ENCODE results near the gene MCC. TPM values are rescaled to one million over a fixed set of nuclear protein-coding genes. Genes with fewer than 3 reads are reported as not detected.

Gene MCC
- total RNA-seq, 3 donors from 2014 or later (not counting 1 experiment from before 2014, with no cell fraction given), result 0.68 to 1.8 (median 1.4) TPM

DNA sequence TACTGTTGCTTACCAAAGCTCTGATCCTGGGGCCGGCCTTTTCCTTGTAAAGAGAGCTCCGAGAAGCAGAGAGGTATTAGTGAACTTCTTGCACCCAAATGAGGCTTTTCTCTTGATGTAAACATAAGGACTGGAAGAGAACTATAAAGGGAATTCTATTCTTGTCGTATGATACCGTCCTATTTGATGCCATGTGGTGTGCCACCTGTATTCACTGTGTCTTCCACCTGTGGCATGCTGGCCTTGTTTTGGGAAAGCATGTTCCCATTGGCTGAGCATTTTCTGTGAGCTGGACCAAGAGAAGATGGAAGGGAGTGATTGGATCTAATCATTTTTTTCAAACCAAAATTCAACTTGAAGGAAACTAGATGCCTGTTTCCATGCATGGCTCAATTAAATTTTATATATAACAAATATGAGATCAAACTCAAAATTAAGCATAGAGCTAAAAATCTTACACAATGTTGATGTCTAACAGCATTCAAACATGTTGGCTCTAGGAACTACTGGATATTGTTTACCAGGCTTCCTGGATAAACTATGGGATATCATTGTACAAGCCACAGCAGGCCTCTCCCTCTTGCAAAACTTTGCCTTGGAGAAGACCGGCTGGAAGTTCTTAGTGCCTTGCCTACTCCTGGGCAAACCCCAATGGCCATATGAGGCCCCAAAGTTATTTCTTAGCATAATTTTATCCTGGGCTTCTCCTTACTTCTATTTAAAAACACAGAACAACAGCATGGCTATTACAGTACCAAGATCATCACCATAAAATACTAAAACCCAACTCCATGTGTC is 168.8 kb downstream of the MCC start:
- Histone ChIP-seq H3K27ac (ENCODE audit: low read length) (no peak overlapping the region), H3K4me1 (ENCODE audit: control insufficient read depth, insufficient read depth, low read length) (no peaks in the 10 kb centered on the region), H3K36me3 (ENCODE audit: control insufficient read depth, insufficient read depth, low read length) (no peaks in the 10 kb centered on the region), H3K9me3 (ENCODE audit: control insufficient read depth, insufficient read depth, low read length) (no peaks in the 10 kb centered on the region), H3K27me3 (ENCODE audit: control insufficient read depth, insufficient read depth, low read length) (no peaks in the 10 kb centered on the region), H3K4me3 (ENCODE audit: low read length) (no peak overlapping the region)
- no peaks in the 10 kb centered on the region for H3K4me1 Mint-ChIP-seq
- H3K27ac Mint-ChIP-seq, result no peak overlapping the region
- WGBS (ENCODE audit: insufficient coverage), result 83% methylated on average over 5 of the region's 5 CpGs
- TF ChIP-seq, protein P1, sequence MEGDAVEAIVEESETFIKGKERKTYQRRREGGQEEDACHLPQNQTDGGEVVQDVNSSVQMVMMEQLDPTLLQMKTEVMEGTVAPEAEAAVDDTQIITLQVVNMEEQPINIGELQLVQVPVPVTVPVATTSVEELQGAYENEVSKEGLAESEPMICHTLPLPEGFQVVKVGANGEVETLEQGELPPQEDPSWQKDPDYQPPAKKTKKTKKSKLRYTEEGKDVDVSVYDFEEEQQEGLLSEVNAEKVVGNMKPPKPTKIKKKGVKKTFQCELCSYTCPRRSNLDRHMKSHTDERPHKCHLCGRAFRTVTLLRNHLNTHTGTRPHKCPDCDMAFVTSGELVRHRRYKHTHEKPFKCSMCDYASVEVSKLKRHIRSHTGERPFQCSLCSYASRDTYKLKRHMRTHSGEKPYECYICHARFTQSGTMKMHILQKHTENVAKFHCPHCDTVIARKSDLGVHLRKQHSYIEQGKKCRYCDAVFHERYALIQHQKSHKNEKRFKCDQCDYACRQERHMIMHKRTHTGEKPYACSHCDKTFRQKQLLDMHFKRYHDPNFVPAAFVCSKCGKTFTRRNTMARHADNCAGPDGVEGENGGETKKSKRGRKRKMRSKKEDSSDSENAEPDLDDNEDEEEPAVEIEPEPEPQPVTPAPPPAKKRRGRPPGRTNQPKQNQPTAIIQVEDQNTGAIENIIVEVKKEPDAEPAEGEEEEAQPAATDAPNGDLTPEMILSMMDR (IDR thresholded peaks at IDR 0.05), result no peak
- no peaks in the 10 kb centered on the region for H3K9me3 Mint-ChIP-seq
- H3K4me3 Mint-ChIP-seq, result no peak overlapping the region
- ATAC-seq (no peak), DNase-seq (no peak)
- peaks cover 0 to 3% of the 10 kb centered on the region in 2 donors for H3K27me3 Mint-ChIP-seq (ENCODE audit: low read depth in 2 of 2)
- H3K36me3 Mint-ChIP-seq, result no peaks in the 10 kb centered on the region
- intact Hi-C loops (cut with micrococcal nuclease), result no loop called here

DNA sequence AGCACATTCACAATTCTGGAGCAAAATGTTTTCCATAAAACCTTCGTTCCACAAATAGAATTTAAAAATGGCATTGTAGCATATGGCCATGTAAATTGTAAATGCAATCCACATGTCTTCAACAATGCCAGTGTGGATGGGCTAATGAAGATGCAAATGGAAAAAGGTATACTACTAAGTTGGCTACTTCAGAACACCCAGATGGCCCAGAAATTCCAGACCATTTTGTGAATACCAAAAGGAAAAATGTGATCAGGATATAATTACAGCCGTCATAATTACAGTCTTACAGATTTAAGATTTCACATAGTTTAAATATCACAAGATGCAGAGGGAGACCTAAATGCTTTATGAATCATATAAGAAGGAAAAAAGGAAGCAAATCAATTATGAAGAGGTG is 170.6 kb downstream of the MCC start:
- Histone ChIP-seq H3K4me1 (ENCODE audit: control insufficient read depth, insufficient read depth, low read length) (no peaks in the 10 kb centered on the region), H3K27ac (ENCODE audit: low read length) (no peak overlapping the region), H3K4me3 (ENCODE audit: low read length) (no peak overlapping the region), H3K27me3 (ENCODE audit: control insufficient read depth, insufficient read depth, low read length) (no peaks in the 10 kb centered on the region), H3K36me3 (ENCODE audit: control insufficient read depth, insufficient read depth, low read length) (no peaks in the 10 kb centered on the region), H3K9me3 (ENCODE audit: control insufficient read depth, insufficient read depth, low read length) (no peaks in the 10 kb centered on the region)
- Mint-ChIP-seq H3K27ac (no peak overlapping the region), H3K4me3 (no peak overlapping the region), H3K36me3 (no peaks in the 10 kb centered on the region), H3K27me3 (ENCODE audit: low read depth in 2 of 2) (no peaks in the 10 kb centered on the region), H3K9me3 (no peaks in the 10 kb centered on the region), H3K4me1 (no peaks in the 10 kb centered on the region)
- intact Hi-C loops (cut with micrococcal nuclease), result no loop called here
- DNase-seq (no peak), ATAC-seq (no peak)
- TF ChIP-seq, protein P1 (IDR thresholded peaks at IDR 0.05), result no peak
- WGBS (ENCODE audit: insufficient coverage), result no CpG with 5 or more reads among the region's 2 CpGs

DNA sequence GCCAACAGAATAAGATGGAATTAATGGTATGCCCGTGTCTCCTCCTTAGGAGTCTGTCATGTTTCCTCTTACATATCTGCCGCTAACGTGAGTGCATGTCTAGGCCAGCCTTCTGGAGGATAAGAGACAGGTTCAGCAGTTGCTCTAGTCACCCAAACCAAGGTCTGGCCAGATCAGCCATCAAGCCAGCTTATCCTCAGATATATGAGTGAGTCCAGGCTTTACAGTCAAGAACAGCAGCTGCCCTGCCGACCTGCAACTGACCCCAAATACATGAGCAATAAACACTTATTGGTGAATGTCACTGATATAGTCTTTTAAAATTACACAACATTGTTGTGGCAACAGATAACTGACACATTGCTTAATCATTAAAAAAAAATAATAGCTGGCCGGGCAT is 177.0 kb downstream of the MCC start:
- H3K4me3 ChIP-seq (ENCODE audit: low read length), result no peak overlapping the region
- no peak for DNase-seq
- H3K27ac ChIP-seq (ENCODE audit: low read length), result no peak overlapping the region
- peak in 1 of 3 donors; percentile 10 for ATAC-seq
- H3K36me3 ChIP-seq (ENCODE audit: control insufficient read depth, insufficient read depth, low read length), result no peaks in the 10 kb centered on the region
- H3K27me3 ChIP-seq (ENCODE audit: control insufficient read depth, insufficient read depth, low read length), result peaks cover 7% of the 10 kb centered on the region
- intact Hi-C loops (cut with micrococcal nuclease), result no loop called here
- Mint-ChIP-seq H3K27me3 (ENCODE audit: low read depth in 2 of 2) (peaks cover 9 to 21% of the 10 kb centered on the region in 2 donors), H3K4me3 (no peak overlapping the region), H3K27ac (no peak overlapping the region), H3K9me3 (no peaks in the 10 kb centered on the region), H3K36me3 (no peaks in the 10 kb centered on the region), H3K4me1 (no peaks in the 10 kb centered on the region)
- no peaks in the 10 kb centered on the region for H3K4me1 ChIP-seq (ENCODE audit: control insufficient read depth, insufficient read depth, low read length)
- TF ChIP-seq, protein P1 (IDR thresholded peaks at IDR 0.05), result no peak
- 85% methylated on average over 5 of the region's 5 CpGs for WGBS (ENCODE audit: insufficient coverage)
- no peaks in the 10 kb centered on the region for H3K9me3 ChIP-seq (ENCODE audit: control insufficient read depth, insufficient read depth, low read length)

DNA sequence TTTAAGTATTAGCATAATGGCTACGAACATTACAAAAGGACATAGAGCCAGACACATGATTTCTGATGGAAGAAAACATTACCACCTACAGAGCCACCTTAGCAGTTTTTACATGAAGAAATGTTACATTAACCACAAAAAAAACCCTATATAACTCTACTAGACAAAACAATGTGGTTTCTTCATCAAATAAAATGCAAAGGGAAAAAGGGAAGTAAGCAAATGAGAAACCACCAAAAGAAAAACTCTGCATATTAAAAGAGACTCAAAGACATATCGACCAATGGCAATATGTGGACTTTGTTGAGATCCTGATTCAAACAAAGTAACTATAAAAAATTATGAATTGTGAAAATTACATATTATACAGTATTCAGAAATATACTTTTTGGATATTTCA is 186.1 kb downstream of the MCC start:
- no peak overlapping the region for H3K4me3 ChIP-seq (ENCODE audit: low read length)
- TF ChIP-seq, protein P1 (IDR thresholded peaks at IDR 0.05), result no peak
- no peaks in the 10 kb centered on the region for H3K36me3 Mint-ChIP-seq
- no peaks in the 10 kb centered on the region for H3K9me3 Mint-ChIP-seq
- H3K36me3 ChIP-seq (ENCODE audit: control insufficient read depth, insufficient read depth, low read length), result no peaks in the 10 kb centered on the region
- H3K27ac Mint-ChIP-seq, result no peak overlapping the region
- H3K27me3 Mint-ChIP-seq (ENCODE audit: low read depth in 2 of 2), result peaks cover 27 to 29% of the 10 kb centered on the region in 2 donors
- no CpG with 5 or more reads among the region's 2 CpGs for WGBS (ENCODE audit: insufficient coverage)
- no peak overlapping the region for H3K4me3 Mint-ChIP-seq
- no peak overlapping the region for H3K27ac ChIP-seq (ENCODE audit: low read length)
- intact Hi-C loops (cut with micrococcal nuclease), result no loop called here
- DNase-seq (no peak), ATAC-seq (no peak)
- no peaks in the 10 kb centered on the region for H3K4me1 ChIP-seq (ENCODE audit: control insufficient read depth, insufficient read depth, low read length)
- H3K9me3 ChIP-seq (ENCODE audit: control insufficient read depth, insufficient read depth, low read length), result no peaks in the 10 kb centered on the region
- no peaks in the 10 kb centered on the region for H3K4me1 Mint-ChIP-seq
- H3K27me3 ChIP-seq (ENCODE audit: control insufficient read depth, insufficient read depth, low read length), result peaks cover 8% of the 10 kb centered on the region

All from natural killer cell (primary cell).